Activated T-helper 1 cell treated with Interleukin-2 at 50 U/mL for 16 hours (primary cell): ENCODE measurements around the gene RPL32.

Source experiments
- DNase-seq: peaks from one replicate; pipeline ENCODE4 v3.0.0-alpha.2; 2020; ENCODE audit warnings: low read depth

RPL32 gene

DNA sequence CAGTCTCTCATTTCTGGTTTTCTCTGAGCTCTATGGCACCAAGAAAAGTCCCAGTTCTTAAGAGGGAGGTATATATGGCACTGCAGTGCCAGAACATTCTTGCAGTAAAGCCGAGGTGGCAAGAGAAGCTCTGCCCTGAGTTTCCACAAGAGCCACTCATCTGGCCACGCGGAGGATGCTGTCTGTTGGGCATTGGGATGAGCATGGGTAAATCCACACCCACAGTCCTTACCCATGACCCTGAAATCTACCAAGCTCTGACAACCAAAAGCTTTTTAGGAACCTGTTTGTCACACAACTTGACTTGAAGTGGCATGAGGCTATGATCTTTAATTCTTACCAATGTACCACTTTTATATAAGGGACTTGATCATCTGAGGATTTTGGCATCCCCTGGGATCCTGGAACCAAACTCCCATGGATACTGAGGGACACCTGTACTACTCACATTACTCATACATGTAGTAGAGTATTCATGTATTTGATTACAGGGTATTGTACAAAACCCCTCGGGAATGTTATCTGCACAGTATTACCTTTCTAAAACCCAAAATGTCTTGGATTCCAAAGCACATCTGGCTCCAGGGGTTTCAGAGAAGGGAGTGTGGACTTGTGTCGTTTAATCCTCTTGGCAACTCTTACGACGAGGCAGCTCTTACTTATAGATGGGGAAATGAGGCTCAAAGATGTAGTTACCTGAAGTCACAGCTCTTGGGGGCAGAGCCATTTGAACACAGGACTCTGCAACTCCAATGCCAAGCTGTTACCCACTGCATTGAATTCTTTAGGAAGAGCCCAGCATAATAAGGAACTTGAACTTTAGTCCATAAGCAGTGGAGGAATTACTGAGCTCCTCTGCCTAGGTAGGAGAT, 8.8 kb downstream of the RPL32 start:
- no peak for DNase-seq

DNA sequence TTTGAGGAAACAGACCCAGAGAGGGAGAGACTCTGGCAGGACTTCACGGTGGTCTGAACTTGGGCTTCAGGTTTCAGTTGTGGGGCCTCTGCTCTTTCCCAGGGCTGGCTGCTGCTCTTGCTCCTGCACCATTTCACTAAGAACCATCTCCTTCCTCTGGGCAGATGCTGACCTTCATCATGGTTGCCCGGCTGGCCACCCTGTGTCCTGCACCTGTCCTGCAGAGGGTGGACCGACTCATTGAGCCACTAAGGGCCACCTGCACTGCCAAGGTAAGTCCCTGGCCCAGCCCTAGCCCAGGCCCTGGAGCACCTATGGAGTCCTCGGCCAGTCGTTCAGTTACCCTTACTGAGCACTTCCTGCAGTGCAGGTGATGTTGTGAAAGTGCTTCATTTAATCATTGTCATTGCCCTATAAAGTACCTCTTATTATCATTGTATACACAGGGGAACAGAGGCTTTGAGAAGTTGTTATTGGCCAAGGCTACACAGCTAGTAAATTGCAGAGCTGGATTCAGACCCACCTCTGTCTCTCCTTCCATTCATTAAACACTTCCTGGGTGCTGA, 10.0 kb downstream of the RPL32 start:
- DNase-seq: no peak

DNA sequence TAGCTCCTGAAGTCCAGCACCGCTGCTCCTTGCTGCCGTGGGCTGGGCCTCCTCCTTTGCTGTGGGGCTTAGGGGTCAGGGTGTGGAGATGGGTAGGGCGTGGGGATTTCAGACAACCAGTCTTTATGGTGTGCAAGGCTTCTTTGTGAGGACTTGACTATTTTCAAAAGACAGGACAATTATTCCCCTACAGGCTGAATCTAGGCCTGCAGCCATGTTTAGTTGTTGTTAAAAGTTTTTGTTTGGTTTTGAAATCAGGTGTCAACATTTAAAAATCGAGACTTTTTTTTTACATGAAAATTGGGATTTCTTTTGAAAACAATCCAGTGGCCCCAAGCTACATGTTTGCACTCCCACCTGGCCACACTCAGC, 10.6 kb downstream of the RPL32 start:
- no peak for DNase-seq

DNA sequence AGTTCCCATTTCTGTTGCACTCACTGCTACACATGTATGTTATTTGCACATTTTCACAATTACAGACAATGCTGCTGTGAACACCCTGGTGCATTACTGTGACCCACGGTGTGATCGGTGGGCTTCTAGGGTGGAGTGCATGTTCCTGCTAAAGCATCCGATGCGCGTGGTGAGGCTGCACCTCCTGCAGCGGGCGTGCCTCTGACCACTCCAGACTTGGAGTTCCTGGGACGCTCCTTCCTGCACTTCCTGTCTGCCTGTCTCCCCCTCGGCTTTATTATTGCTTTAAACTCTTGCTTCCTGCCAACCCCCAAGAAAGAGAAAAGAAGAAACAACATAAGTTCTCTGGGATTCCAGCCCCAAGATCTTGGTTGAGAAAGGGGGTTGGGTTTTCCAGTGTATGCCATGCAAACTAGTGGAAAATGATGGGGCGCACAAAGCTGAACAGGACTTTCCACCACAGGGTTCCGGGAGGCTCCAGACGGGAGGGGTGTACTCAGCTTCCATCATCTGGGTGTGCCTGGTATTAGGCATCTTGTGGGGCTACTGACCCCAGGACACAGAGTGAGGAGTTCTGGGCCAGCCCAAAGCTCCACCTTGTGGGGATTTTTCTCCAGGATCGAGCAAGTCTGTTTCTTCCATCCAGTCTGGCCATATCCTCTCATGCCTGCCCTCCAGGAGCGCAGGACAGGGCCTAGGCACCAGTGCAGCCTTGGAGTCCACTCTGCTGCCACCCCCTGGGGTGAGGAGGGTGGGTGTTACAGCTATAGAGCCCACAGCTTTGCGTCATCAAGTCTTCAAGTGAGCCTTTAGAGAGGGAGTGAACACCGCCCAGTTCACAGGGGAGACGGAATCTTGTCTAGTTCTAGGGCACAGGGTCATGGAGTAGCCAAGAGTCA, 11.2 kb downstream of the RPL32 start:
- DNase-seq: no peak

DNA sequence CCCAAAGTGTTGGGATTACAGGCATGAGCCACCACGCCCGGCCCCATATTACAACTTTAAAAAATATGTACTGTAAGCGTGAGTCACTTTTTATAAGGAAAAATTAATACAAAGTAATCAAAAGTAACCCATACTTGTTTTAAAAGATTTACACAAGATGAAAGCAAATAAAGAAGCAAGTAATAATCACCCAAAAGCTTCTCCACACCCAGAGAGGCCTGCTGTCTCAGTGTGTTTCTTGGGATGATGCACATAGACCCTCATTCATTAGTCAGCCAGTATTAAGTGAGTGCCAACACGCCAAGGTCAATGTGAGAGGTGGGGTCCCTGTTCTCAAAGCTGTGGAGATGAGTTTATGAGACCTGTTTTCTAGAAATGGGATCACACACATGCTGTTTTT, 12.0 kb downstream of the RPL32 start:
- DNase-seq: no peak

DNA sequence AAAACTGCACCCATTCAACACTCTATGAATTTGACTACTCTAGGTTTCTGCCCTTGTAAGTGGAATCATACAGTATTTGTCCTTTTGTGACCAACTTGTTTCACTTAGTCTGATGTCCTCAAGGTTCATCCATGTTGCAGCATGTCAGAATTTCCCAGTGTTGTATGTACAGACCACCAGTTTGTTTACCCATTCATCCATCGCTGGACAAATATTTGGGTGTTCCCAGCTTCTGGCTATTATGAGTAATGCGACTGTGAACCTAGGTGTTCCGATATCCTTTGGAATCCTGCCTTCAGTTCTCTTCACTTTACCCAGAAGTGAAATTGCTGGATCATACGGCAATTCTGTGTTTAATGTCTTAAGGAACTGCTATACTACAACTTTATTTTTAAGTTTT, 12.6 kb downstream of the RPL32 start:
- DNase-seq: no peak

DNA sequence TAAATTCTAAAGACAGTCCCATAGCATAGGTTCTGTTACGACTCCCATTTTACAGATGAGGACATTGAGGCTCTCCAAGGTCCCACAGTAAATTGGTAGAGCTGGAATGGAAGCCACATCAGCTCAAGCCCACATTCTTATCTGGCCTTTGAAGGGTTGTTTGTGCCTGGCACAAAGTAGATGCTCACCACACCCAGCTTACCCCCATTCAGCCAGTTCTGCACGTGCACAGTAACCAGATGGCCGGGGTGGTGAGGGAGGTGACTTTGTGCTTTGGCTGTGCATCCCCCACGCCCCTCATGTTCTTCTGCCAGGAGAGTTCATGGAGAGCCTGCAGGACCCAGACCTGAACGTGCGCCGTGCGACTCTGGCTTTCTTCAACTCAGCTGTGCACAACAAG, 16.2 kb downstream of the RPL32 start:
- no peak for DNase-seq

DNA sequence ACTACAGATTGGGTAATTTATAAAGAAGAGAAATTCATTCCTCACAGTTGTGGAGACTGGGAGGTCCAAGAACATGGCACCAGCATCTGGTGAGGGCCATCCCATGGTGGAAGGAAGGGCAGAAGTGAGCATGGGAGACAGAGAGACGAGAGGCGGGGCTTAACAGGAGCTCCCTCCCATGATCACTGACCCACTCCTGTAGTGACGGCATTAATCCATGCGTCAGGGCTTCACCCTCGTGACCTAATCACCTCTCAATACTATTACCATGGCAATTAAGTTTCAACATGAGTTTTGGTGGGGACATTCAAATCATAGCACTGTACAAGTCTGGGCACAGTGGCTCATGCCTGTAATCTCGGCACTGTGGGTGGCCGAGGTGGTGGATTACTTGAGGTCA, 17.1 kb downstream of the RPL32 start:
- DNase-seq: no peak

DNA sequence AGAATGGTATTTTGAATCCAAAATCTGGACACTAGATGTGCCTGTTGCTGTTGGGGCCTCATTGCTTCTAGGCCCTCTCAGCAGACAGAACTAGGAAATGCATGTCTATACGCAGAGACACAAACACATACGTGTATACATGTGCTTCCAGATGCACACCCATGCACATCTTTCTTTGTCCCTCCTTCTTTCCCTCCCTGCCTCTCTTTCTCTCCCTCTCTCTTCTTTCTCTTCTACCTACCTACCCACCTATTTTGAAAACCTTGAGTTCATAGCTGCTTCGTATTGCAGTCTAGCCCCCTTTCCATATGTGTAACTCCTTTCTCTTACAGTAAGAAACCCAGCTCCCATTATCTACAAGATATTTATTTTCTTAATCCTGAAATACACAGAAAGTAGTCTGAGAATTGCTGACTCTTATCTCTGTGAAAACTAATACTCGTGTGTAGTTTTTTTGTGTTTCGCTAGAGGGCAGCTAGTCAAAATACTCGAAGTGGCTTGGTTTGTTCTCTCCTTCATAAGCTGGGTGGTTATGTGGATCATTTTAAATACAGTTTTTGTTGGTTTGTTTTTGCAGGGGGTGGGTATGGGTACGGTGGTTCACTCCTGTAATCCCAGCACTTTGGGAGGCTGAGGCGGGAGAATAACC, 18.5 kb downstream of the RPL32 start:
- no peak for DNase-seq

DNA sequence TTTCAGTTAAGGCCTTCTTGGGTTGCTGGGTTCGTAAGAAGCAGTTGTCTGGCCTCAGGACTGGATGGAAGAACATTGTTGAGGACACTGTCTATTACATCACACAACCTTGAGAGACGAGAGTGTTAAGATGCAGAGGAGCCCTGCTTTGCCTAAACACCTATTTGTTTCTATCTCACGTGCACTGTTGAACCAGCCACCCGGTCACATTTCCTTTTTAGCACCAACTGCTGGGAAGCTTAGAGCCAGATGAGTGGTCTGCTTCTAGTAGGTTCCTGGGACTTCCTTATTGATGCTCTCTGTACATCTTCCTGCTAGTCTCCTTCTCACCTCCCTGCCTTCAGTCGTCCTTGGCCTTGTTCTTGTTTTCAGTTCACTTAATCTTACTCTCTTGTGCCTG, 22.6 kb downstream of the RPL32 start:
- DNase-seq: no peak

DNA sequence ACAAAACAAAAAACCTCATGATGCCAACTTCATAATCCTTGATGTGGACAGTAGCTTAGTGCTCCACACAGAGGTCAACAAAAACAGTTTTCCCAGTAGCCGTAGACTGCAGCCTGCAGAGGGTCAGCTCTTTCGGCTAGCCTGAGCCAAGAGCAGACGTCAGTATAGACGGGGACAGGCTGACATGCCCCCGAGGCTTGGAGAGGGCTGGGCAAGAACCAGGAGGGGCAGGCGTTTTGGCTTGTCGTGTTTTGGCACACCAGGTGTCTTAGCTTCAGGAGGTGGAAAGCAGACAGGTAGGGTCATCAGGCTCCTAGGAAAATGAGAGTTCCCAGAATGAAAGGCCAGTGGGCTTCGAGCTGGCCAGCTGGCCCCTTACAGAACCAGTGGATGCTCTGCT, 23.1 kb downstream of the RPL32 start:
- no peak for DNase-seq

DNA sequence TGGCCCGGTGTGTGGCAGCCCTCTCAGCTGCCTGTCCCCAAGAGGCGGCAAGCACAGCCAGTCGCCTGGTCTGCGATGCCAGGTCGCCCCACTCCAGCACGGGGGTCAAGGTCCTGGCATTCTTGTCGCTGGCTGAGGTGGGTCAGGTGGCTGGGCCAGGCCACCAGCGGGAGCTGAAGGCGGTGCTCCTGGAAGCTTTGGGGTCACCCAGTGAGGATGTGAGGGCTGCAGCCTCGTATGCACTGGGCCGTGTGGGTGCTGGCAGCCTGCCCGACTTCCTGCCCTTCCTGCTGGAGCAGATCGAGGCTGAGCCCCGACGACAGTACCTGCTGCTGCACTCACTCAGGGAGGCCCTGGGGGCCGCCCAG, 24.0 kb downstream of the RPL32 start:
- no peak for DNase-seq

DNA sequence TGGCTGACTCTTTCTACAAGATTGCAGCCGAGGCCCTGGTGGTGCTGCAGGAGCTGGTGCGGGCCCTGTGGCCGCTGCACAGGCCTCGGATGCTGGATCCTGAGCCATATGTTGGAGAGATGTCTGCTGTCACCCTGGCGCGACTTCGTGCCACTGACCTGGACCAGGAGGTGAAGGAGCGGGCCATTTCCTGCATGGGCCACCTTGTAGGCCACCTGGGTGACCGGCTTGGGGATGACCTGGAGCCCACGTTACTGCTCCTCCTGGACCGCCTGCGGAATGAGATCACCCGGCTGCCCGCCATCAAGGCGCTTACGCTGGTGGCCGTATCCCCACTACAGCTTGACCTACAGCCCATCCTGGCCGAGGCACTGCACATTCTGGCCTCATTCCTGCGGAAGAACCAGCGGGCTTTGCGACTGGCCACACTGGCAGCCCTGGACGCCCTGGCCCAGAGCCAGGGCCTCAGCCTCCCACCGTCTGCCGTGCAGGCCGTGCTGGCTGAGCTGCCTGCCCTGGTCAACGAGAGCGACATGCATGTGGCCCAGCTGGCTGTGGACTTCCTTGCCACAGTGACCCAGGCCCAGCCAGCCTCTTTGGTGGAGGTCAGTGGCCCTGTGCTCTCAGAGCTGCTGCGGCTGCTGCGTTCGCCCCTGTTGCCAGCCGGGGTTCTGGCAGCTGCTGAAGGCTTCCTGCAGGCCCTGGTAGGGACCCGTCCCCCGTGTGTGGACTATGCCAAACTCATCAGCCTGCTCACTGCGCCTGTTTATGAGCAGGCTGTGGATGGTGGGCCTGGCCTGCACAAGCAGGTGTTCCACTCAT, 24.6 kb downstream of the RPL32 start:
- no peak for DNase-seq

DNA sequence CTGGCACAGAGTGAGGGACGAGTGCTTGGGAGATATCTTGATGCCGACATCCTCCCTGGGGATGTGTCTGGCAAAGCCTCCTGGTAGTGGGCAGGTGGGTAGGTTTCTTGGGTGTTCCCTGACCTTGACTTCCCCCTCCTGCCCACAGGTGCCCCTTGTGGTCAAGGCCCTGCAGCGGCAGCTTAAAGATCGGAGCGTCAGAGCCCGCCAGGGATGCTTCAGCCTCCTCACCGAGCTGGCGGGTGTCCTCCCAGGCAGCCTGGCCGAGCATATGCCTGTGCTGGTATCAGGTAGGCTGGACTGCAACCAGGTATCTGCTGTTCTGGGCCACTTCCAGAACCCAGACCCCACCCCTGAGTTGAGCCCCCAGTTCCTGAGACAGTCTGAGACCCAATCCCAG, 25.6 kb downstream of the RPL32 start:
- DNase-seq: no peak

DNA sequence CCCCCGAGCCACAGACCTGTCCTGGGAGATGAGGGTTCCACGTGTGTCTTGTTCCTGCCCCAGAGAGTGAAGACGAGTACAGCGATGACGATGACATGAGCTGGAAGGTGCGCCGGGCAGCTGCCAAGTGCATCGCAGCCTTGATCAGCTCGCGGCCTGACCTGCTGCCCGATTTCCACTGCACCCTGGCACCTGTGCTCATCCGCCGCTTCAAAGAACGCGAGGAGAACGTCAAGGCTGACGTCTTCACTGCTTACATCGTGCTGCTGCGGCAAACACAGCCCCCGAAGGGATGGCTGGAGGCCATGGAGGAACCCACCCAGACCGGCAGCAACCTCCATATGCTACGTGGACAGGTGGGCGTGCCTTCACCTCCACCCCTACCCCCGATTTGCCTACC, 26.3 kb downstream of the RPL32 start:
- no peak for DNase-seq

DNA sequence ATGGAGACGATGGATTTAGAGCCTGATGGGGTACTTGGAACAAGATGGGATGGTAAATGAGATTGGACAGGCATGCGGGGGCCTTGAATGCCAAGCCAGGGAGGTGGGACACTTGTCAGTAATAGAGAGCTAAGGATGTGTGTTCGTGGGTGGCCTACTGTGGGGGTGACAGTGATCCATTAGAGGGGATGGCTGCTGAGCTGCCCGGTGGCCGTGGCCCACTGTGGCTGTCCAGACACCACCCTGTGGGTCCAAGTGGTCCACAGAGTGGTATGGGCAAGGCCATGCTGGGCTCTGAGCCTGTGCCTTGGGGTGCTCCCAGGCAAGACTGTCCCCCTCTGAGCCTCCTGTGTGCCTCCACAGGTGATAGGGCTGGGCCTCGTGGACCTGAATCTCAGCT, 27.4 kb downstream of the RPL32 start:
- no peak for DNase-seq

DNA sequence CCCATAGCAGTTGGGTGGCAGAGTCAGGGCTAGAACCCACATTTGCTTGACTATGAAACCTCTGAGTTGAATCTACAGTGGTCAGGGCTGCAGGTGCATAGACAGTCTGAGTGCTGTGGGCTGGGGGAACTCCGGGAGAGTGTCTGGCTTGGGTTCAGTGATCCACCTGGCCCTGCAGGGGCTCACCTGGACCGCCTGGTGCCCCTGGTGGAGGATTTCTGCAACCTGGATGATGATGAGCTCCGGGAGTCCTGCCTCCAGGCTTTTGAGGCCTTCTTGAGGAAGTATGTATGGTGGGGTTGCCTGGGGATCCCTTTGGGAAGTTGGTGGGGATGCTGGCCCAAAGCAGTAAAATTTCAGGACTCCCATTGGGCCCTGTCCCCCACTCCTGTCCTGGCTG, 28.6 kb downstream of the RPL32 start:
- DNase-seq: no peak

DNA sequence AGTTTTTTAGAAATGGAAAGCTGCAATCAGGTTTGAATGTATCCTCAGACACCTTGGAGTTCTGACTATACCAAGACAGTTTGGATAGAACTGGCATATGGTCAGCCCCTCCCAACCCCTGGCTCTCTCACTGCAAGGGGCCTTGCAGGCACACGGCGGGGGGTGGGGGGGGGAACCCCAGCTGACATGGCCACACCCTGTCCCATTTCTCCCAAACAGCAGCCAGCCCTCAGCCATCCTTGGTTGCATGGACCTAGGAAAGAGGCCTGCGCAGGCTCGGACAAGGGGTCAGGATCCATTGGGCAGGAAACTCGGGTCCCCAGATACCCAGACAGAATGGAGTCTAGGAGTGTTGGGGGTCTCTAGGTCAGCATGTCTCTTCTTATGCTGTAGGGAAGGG, 30.4 kb downstream of the RPL32 start:
- DNase-seq: no peak

DNA sequence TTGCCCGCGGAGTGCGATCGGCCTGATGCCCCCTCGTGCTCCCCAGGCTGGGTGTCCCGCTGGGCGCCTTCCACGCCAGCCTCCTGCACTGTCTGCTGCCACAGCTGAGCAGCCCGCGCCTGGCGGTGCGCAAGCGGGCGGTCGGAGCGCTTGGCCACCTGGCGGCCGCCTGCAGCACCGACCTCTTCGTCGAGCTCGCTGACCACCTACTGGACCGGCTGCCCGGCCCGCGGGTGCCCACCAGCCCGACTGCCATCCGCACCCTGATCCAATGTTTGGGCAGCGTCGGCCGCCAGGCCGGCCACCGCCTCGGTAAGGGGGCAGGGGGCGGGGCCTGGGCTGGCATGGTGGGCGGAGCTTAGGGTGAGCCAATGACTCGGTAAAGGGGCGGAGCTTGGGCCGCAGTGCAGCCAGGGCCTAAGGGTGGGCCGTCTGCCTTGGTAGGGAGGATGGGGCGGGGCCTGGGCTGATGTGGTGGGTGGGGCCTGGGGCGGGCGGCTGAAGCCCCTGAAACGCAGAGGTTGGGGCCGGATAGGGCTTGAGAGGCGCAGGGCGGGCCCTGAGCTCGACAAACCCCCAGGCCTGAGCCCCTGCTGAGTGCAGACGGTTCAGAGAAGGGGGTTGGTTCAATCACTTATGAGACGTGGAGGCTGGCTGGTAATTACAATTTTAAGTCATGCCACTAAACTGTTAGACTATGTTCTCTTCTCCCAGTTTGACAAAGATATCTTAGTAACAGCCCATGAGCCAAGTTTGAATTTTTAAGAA, 31.2 kb downstream of the RPL32 start:
- peak; percentile 86 for DNase-seq

DNA sequence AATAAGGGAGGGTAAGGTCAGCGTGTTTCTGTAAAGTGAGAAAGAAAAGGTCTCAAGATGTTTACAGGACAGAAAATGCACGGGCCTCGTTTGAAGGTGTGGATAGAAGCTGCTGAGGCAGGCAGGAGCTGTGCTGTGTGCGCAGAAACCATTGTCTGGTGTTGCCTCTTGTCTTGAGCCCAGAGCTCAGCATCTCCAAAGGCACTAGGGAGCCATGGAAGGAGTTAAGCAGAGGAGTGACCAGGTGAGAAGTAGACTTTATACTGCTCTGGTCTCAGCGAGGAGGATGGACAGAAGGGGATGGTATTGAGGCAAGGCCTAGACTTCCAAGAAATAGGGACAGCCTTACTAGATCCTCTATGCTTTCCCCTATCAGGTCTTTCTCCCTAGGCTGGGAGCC, 31.9 kb downstream of the RPL32 start:
- DNase-seq: no peak

DNA sequence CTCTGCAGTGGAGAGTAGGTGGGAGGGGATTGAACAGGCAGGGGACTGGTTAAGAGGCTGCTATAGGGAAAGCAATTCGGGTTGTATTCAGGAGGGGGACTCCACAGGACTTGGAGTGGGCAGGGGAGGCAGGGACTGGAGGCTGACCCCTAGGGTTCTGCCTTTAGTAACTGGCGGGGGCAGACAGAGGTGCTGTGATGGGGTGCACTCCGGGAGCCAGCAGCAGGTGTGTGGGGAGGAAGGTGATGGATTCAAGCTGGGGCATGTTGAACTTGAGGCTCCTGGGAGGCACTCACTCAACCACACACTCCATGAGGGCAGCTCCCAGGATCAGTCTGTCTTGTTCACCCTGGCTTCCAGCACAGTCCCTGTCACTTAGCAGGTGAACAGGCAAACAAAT, 32.4 kb downstream of the RPL32 start:
- DNase-seq: no peak
